Measurements from ENCODE around the gene MOSPD3. TPM values are rescaled to one million over a fixed set of nuclear protein-coding genes. Genes with fewer than 3 reads are reported as not detected.

Gene MOSPD3
- total RNA-seq, 2 donors from 2014 or later, result 20.1 to 36.1 TPM

GRCh38 chr7:100600730-100601038, 11.7 kb upstream of the MOSPD3 start:
- TF ChIP-seq POLR2A (IDR thresholded peaks at IDR 0.05), result no peak
- H3K27me3 ChIP-seq (replicated peaks; ENCODE audit: insufficient read depth), result no peaks in the 10 kb centered on the region
- intact Hi-C loops (cut with DNase I), result no loop called here

GRCh38 chr7:100602889-100603725, 9.2 kb upstream of the MOSPD3 start:
- intact Hi-C loops (cut with DNase I), result no loop called here
- Histone ChIP-seq H3K4me1 (replicated peaks) (no peaks in the 10 kb centered on the region), H3K27me3 (replicated peaks; ENCODE audit: insufficient read depth) (no peaks in the 10 kb centered on the region), H3K27ac (peak overlapping the region; percentile 74 to 77), H3K4me3 (peak overlapping the region; percentile 52 to 68), H3K36me3 (no peaks in the 10 kb centered on the region), H3K9me3 (no peaks in the 10 kb centered on the region)
- no peak for DNase-seq (ENCODE audit: low spot score)
- WGBS, result 30% methylated on average over 21 of the region's 21 CpGs
- no peak for TF ChIP-seq POLR2AphosphoS5 (IDR thresholded peaks at IDR 0.05)
- TF ChIP-seq CTCF (IDR thresholded peaks at IDR 0.05), result no peak
- TF ChIP-seq POLR2A (IDR thresholded peaks at IDR 0.05), result no peak

More at GRCh38 chr7:100600730-100601038, 11.7 kb upstream of the MOSPD3 start:
- DNase-seq (ENCODE audit: low spot score), result no peak
- Histone ChIP-seq H3K27ac (no peak overlapping the region), H3K4me3 (no peak overlapping the region), H3K36me3 (no peaks in the 10 kb centered on the region), H3K4me1 (replicated peaks) (no peaks in the 10 kb centered on the region), H3K9me3 (no peaks in the 10 kb centered on the region)
- WGBS, result 84% methylated on average over 9 of the region's 9 CpGs

- TF ChIP-seq POLR2A (IDR thresholded peaks at IDR 0.05) (no peak), CTCF (IDR thresholded peaks at IDR 0.05) (peak in 1 of 4 experiments; percentile 3)
- 10% methylated on average over 8 of the region's 10 CpGs for WGBS
- Histone ChIP-seq H3K27me3 (replicated peaks; ENCODE audit: insufficient read depth) (no peaks in the 10 kb centered on the region), H3K27ac (peak overlapping the region; percentile 74 to 77), H3K9me3 (no peaks in the 10 kb centered on the region), H3K4me1 (replicated peaks) (no peaks in the 10 kb centered on the region), H3K36me3 (no peaks in the 10 kb centered on the region), H3K4me3 (peak overlapping the region; percentile 52 to 68)
- no peak for DNase-seq (ENCODE audit: low spot score)
- intact Hi-C loops (cut with DNase I), result no loop called here
Observed at GRCh38 chr7:100603726-100604027, 8.7 kb upstream of the MOSPD3 start.

GRCh38 chr7:100604028-100604975, 8.0 kb upstream of the MOSPD3 start:
- H3K27me3 ChIP-seq (replicated peaks; ENCODE audit: insufficient read depth), result no peaks in the 10 kb centered on the region
- no peaks in the 10 kb centered on the region for H3K4me1 ChIP-seq (replicated peaks)
- DNase-seq (ENCODE audit: low spot score), result peak; percentile 54
- WGBS, result under 1% methylated on average over 44 of the region's 70 CpGs
- intact Hi-C loops (cut with DNase I), result no loop called here
- TF ChIP-seq POLR2AphosphoS5 (IDR thresholded peaks at IDR 0.05), result peak; percentile 9
- peak; percentile 43 for TF ChIP-seq POLR2A (IDR thresholded peaks at IDR 0.05)
- TF ChIP-seq CTCF (IDR thresholded peaks at IDR 0.05), result peak; percentile 33 to 59 (median 48)
- H3K9me3 ChIP-seq, result no peaks in the 10 kb centered on the region
- no peaks in the 10 kb centered on the region for H3K36me3 ChIP-seq
- H3K27ac ChIP-seq, result peak overlapping the region; percentile 74 to 77
- H3K4me3 ChIP-seq, result peak overlapping the region; percentile 52 to 68

Data from prostate gland (tissue), 2 donors.